ENCODE measurements around the gene PSMD11. TPM values are rescaled to one million over a fixed set of nuclear protein-coding genes. Genes with fewer than 3 reads are reported as not detected.

The PSMD11 gene
- total RNA-seq, 1 donor from 2014 or later = 129 TPM

GRCh38 chr17:32498391-32498790 is 54.1 kb downstream of the PSMD11 start:
- no peak for TF ChIP-seq CTCF (IDR thresholded peaks at IDR 0.05; ENCODE audit: insufficient read depth, low read depth, low read length)
- no peak for TF ChIP-seq EZH2 (IDR thresholded peaks at IDR 0.05; ENCODE audit: insufficient read depth, low read length)
- no peak overlapping the region for H3K4me3 Mint-ChIP-seq (ENCODE audit: unreplicated experiment)
- peaks cover 1% of the 10 kb centered on the region for H3K36me3 Mint-ChIP-seq (ENCODE audit: low read depth, unreplicated experiment)
- no peaks in the 10 kb centered on the region for H3K36me3 ChIP-seq (ENCODE audit: insufficient read depth, low read length)
- H3K27me3 ChIP-seq (ENCODE audit: insufficient read depth, low read length) = no peaks in the 10 kb centered on the region
- H3K9ac ChIP-seq (ENCODE audit: low read length) = no peak overlapping the region
- no peaks in the 10 kb centered on the region for H3K9me3 ChIP-seq (ENCODE audit: insufficient read depth, low read depth, low read length)
- H3K4me3 ChIP-seq (ENCODE audit: insufficient read depth, low read depth, low read length) = no peak overlapping the region
- H3K4me2 ChIP-seq (ENCODE audit: low read length) = no peak overlapping the region
- H3K27ac ChIP-seq (ENCODE audit: low read depth, low read length) = no peak overlapping the region
- peaks cover 23% of the 10 kb centered on the region for H3K4me1 Mint-ChIP-seq (ENCODE audit: low read depth, unreplicated experiment)
- DNase-seq (ENCODE audit: low read depth) (no peak), FAIRE-seq (no peak)
- H3K4me1 ChIP-seq (ENCODE audit: insufficient read depth, low read length) = peaks cover 31% of the 10 kb centered on the region
- no peak overlapping the region for H3K27ac Mint-ChIP-seq (ENCODE audit: unreplicated experiment)
- no peaks in the 10 kb centered on the region for H4K20me1 ChIP-seq (ENCODE audit: insufficient read depth, low read length)
- H3K9me3 Mint-ChIP-seq (ENCODE audit: unreplicated experiment) = no peaks in the 10 kb centered on the region
- no peak overlapping the region for H2AFZ ChIP-seq (ENCODE audit: low read depth, low read length)
- H3K79me2 ChIP-seq (ENCODE audit: insufficient read depth, low read length) = no peaks in the 10 kb centered on the region
- no peaks in the 10 kb centered on the region for H3K27me3 Mint-ChIP-seq (ENCODE audit: low read depth, unreplicated experiment)

GRCh38 chr17:32502013-32502412 is 57.7 kb downstream of the PSMD11 start:
- no peaks in the 10 kb centered on the region for H3K36me3 Mint-ChIP-seq (ENCODE audit: low read depth, unreplicated experiment)
- Histone ChIP-seq H3K4me1 (ENCODE audit: insufficient read depth, low read length) (peaks cover 24% of the 10 kb centered on the region), H3K4me3 (ENCODE audit: insufficient read depth, low read depth, low read length) (no peak overlapping the region), H4K20me1 (ENCODE audit: insufficient read depth, low read length) (no peaks in the 10 kb centered on the region), H3K27me3 (ENCODE audit: insufficient read depth, low read length) (no peaks in the 10 kb centered on the region), H2AFZ (ENCODE audit: low read depth, low read length) (no peak overlapping the region), H3K4me2 (ENCODE audit: low read length) (no peak overlapping the region), H3K9ac (ENCODE audit: low read length) (no peak overlapping the region), H3K27ac (ENCODE audit: low read depth, low read length) (no peak overlapping the region), H3K36me3 (ENCODE audit: insufficient read depth, low read length) (no peaks in the 10 kb centered on the region), H3K79me2 (ENCODE audit: insufficient read depth, low read length) (no peaks in the 10 kb centered on the region), H3K9me3 (ENCODE audit: insufficient read depth, low read depth, low read length) (no peaks in the 10 kb centered on the region)
- H3K4me3 Mint-ChIP-seq (ENCODE audit: unreplicated experiment) = no peak overlapping the region
- H3K9me3 Mint-ChIP-seq (ENCODE audit: unreplicated experiment) = no peaks in the 10 kb centered on the region
- DNase-seq (ENCODE audit: low read depth) (no peak), FAIRE-seq (no peak)
- peaks cover 33% of the 10 kb centered on the region for H3K4me1 Mint-ChIP-seq (ENCODE audit: low read depth, unreplicated experiment)
- H3K27ac Mint-ChIP-seq (ENCODE audit: unreplicated experiment) = no peak overlapping the region
- TF ChIP-seq EZH2 (IDR thresholded peaks at IDR 0.05; ENCODE audit: insufficient read depth, low read length) = no peak
- TF ChIP-seq CTCF (IDR thresholded peaks at IDR 0.05; ENCODE audit: insufficient read depth, low read depth, low read length) = no peak
- no peaks in the 10 kb centered on the region for H3K27me3 Mint-ChIP-seq (ENCODE audit: low read depth, unreplicated experiment)

- Histone ChIP-seq H3K79me2 (ENCODE audit: insufficient read depth, low read length) (no peaks in the 10 kb centered on the region), H4K20me1 (ENCODE audit: insufficient read depth, low read length) (no peaks in the 10 kb centered on the region), H3K4me3 (ENCODE audit: insufficient read depth, low read depth, low read length) (no peak overlapping the region), H3K9me3 (ENCODE audit: insufficient read depth, low read depth, low read length) (no peaks in the 10 kb centered on the region), H3K36me3 (ENCODE audit: insufficient read depth, low read length) (no peaks in the 10 kb centered on the region), H3K27ac (ENCODE audit: low read depth, low read length) (no peak overlapping the region), H3K27me3 (ENCODE audit: insufficient read depth, low read length) (no peaks in the 10 kb centered on the region), H3K9ac (ENCODE audit: low read length) (no peak overlapping the region), H3K4me1 (ENCODE audit: insufficient read depth, low read length) (peaks cover 20% of the 10 kb centered on the region), H3K4me2 (ENCODE audit: low read length) (no peak overlapping the region), H2AFZ (ENCODE audit: low read depth, low read length) (no peak overlapping the region)
- Mint-ChIP-seq H3K4me3 (ENCODE audit: unreplicated experiment) (no peak overlapping the region), H3K27me3 (ENCODE audit: low read depth, unreplicated experiment) (no peaks in the 10 kb centered on the region), H3K9me3 (ENCODE audit: unreplicated experiment) (no peaks in the 10 kb centered on the region), H3K27ac (ENCODE audit: unreplicated experiment) (no peak overlapping the region), H3K4me1 (ENCODE audit: low read depth, unreplicated experiment) (peaks cover 30% of the 10 kb centered on the region), H3K36me3 (ENCODE audit: low read depth, unreplicated experiment) (no peaks in the 10 kb centered on the region)
- TF ChIP-seq CTCF (IDR thresholded peaks at IDR 0.05; ENCODE audit: insufficient read depth, low read depth, low read length) (no peak), EZH2 (IDR thresholded peaks at IDR 0.05; ENCODE audit: insufficient read depth, low read length) (no peak)
- DNase-seq (ENCODE audit: low read depth) = no peak
- no peak for FAIRE-seq
These were observed 58.4 kb downstream of the PSMD11 start for GRCh38 chr17:32502710-32503109.
